H1 (cell line): ENCODE results near the gene PLCB4. TPM values are rescaled to one million over a fixed set of nuclear protein-coding genes. Genes with fewer than 3 reads are reported as not detected.

Source experiments
- CTCF ChIA-PET: fragments of 300-600 bp; sonication (Branson Sonifier 250); formaldehyde crosslinking; loops from one replicate; lab custom pipeline; 2021; ENCODE audit not compliant: partially characterized antibody; lab: Charles Lee
- POLR2A ChIA-PET: fragments of 300-600 bp; sonication (Branson Sonifier 250); formaldehyde crosslinking; loops from one replicate; lab custom pipeline; 2021; ENCODE audit warnings: inconsistent platforms; ENCODE audit not compliant: partially characterized antibody; lab: Charles Lee
- DNase-seq, 2 experiments: peaks; one replicate each; pipeline versions ENCODE4 v3.0.0 to v3.0.0-alpha.2; 2010 to 2022; ENCODE audit warnings: low spot score in 2 of 2, low read depth in 1 of 2, mixed read lengths in 1 of 2
- FAIRE-seq: peaks from 2 replicates; lab custom pipeline; 2011; peaks lifted over from hg19 to GRCh38; lab: Jason Lieb, UNC
- H2AFZ ChIP-seq: 2 replicates; pipeline ENCODE4 v1.8.1; 2012; ENCODE audit warnings: low read length, inconsistent platforms
- H2AK5ac ChIP-seq: 2 replicates; pipeline ENCODE4 v1.6.1; 2013; ENCODE audit warnings: low read depth, low read length
- H2BK120ac ChIP-seq: replicated peaks from 2 replicates; pipeline ENCODE3; 2013; ENCODE audit warnings: low read depth, low read length, inconsistent platforms
- H2BK12ac ChIP-seq: 2 replicates; pipeline ENCODE4 v1.6.1; 2013; ENCODE audit warnings: low read depth, low read length
- H2BK15ac ChIP-seq: 2 replicates; pipeline ENCODE4 v1.6.1; 2013; ENCODE audit warnings: low read length
- H2BK20ac ChIP-seq: 2 replicates; pipeline ENCODE4 v1.6.1; 2013; ENCODE audit warnings: low read length
- H2BK5ac ChIP-seq: 2 replicates; pipeline ENCODE4 v1.6.1; 2013; ENCODE audit warnings: low read depth, low read length
- H3K14ac ChIP-seq: 2 replicates; pipeline ENCODE4 v1.6.1; 2013; ENCODE audit warnings: inconsistent platforms; ENCODE audit not compliant: insufficient read length
- H3K18ac ChIP-seq: 2 replicates; pipeline ENCODE4 v1.6.1; 2013; ENCODE audit warnings: low read length; ENCODE audit errors: extremely low read depth
- H3K23ac ChIP-seq: 2 replicates; pipeline ENCODE4 v1.6.1; 2013; ENCODE audit warnings: inconsistent platforms; ENCODE audit not compliant: insufficient read length
- H3K23me2 ChIP-seq: 2 replicates; pipeline ENCODE4 v1.6.1; 2013; ENCODE audit warnings: low read depth, low read length
- H3K27ac ChIP-seq: 2 replicates; pipeline ENCODE4 v1.6.1; 2011; ENCODE audit warnings: low read depth, low read length, inconsistent platforms
- H3K27me3 ChIP-seq, 4 experiments: replicated peaks in 1 of 4; 1 replicate in 1 of 4; 2 replicates in 3 of 4; pipeline versions ENCODE4 v1.6.1 to v1.8.1; 2011 to 2013; ENCODE audit warnings: low read length in 3 of 4, mild to moderate bottlenecking in 3 of 4, inconsistent platforms in 2 of 4, mixed read lengths in 2 of 4, moderate library complexity in 1 of 4; ENCODE audit not compliant: control insufficient read depth in 3 of 4, insufficient read depth in 3 of 4; ENCODE audit errors: extremely low read depth in 1 of 4
- H3K36me3 ChIP-seq, 4 experiments: 2 replicates each; pipeline versions ENCODE4 v1.6.1 to v1.8.1; 2011 to 2013; ENCODE audit warnings: mild to moderate bottlenecking in 4 of 4, low read length in 3 of 4, moderate library complexity in 2 of 4, control low read depth in 1 of 4, inconsistent platforms in 1 of 4; ENCODE audit not compliant: insufficient read depth in 4 of 4, control insufficient read depth in 2 of 4
- H3K4ac ChIP-seq: replicated peaks from 2 replicates; pipeline ENCODE3; 2013; ENCODE audit warnings: low read length, low read depth, mixed read lengths, inconsistent platforms; ENCODE audit not compliant: insufficient read length
- H3K4me1 ChIP-seq, 4 experiments: replicated peaks in 1 of 4; 1 replicate in 1 of 4; 2 replicates in 3 of 4; pipeline versions ENCODE4 v1.6.1 to v1.8.1; 2011 to 2013; ENCODE audit warnings: low read length in 3 of 4, inconsistent platforms in 2 of 4, mixed read lengths in 1 of 4; ENCODE audit not compliant: insufficient read depth in 4 of 4, control insufficient read depth in 3 of 4
- H3K4me2 ChIP-seq, 2 experiments: 2 replicates each; pipeline versions ENCODE4 v1.6.1 to v1.8.1; 2011 to 2013; ENCODE audit warnings: low read depth in 2 of 2, low read length in 2 of 2, control low read depth in 1 of 2, inconsistent platforms in 1 of 2, mild to moderate bottlenecking in 1 of 2; ENCODE audit not compliant: insufficient read depth in 1 of 2
- H3K4me3 ChIP-seq, 4 experiments: fragments of 200-600, 300-600 bp in 1 of 4; sonication (generic), shearing (Covaris generic), sonication (Bioruptor Twin) in 1 of 4; 2 replicates each; pipeline versions ENCODE4 v1.5.1 to v1.8.1; 2011 to 2016; ENCODE audit warnings: low read length in 4 of 4, low read depth in 3 of 4, control low read depth in 2 of 4, inconsistent platforms in 2 of 4, mild to moderate bottlenecking in 2 of 4, mixed read lengths in 1 of 4, moderate library complexity in 1 of 4; ENCODE audit not compliant: insufficient read depth in 2 of 4; ENCODE audit errors: extremely low read depth in 1 of 4
- H3K56ac ChIP-seq: replicated peaks from 2 replicates; pipeline ENCODE3; 2013; ENCODE audit warnings: low read depth, mild to moderate bottlenecking, mixed read lengths, low read length, inconsistent platforms; ENCODE audit not compliant: insufficient read length
- H3K79me1 ChIP-seq: 2 replicates; pipeline ENCODE4 v1.6.1; 2013; ENCODE audit warnings: low read depth, low read length, control low read depth
- H3K79me2 ChIP-seq, 2 experiments: 2 replicates each; pipeline versions ENCODE4 v1.6.1 to v1.8.1; 2012 to 2013; ENCODE audit warnings: low read length in 2 of 2, mild to moderate bottlenecking in 2 of 2, inconsistent platforms in 1 of 2; ENCODE audit not compliant: insufficient read depth in 2 of 2, control insufficient read depth in 1 of 2
- H3K9ac ChIP-seq, 4 experiments: replicated peaks in 1 of 4; 1 replicate in 1 of 4; 2 replicates in 3 of 4; pipeline versions ENCODE4 v1.6.1 to v1.8.1; 2011 to 2013; ENCODE audit warnings: low read depth in 3 of 4, low read length in 3 of 4, control low read depth in 2 of 4, mild to moderate bottlenecking in 2 of 4, moderate library complexity in 2 of 4, inconsistent platforms in 1 of 4; ENCODE audit errors: extremely low read depth in 1 of 4
- H3K9me3 ChIP-seq, 2 experiments: 2 replicates each; pipeline versions ENCODE4 v1.6.1 to v1.8.1; 2012 to 2013; ENCODE audit warnings: mild to moderate bottlenecking in 2 of 2, moderate library complexity in 2 of 2, control low read depth in 1 of 2, inconsistent platforms in 1 of 2, low read depth in 1 of 2, low read length in 1 of 2, mixed read lengths in 1 of 2; ENCODE audit not compliant: insufficient read depth in 2 of 2
- H4K20me1 ChIP-seq, 2 experiments: replicated peaks in 1 of 2; 2 replicates each; pipeline versions ENCODE3 to v1.8.1; 2011 to 2013; ENCODE audit warnings: inconsistent platforms in 2 of 2, low read length in 2 of 2, mild to moderate bottlenecking in 1 of 2; ENCODE audit not compliant: insufficient read depth in 2 of 2, control insufficient read depth in 1 of 2
- H4K5ac ChIP-seq: 2 replicates; pipeline ENCODE4 v1.6.1; 2013; ENCODE audit warnings: low read length, low read depth, mixed read lengths, inconsistent platforms; ENCODE audit not compliant: insufficient read length
- H4K8ac ChIP-seq: 2 replicates; pipeline ENCODE4 v1.8.0; 2013; ENCODE audit warnings: mild to moderate bottlenecking, moderate library complexity, low read length, inconsistent platforms; ENCODE audit not compliant: insufficient read depth; ENCODE audit errors: extremely low read depth
- H4K91ac ChIP-seq: replicated peaks from 2 replicates; pipeline ENCODE3; 2013; ENCODE audit warnings: low read length, mixed read lengths, inconsistent platforms; ENCODE audit not compliant: insufficient read length
- CHD1 ChIP-seq: IDR thresholded peaks from 2 replicates; pipeline ENCODE4 v1.6.1; 2012; ENCODE audit warnings: low read depth, low read length, improper control_type of control experiment
- CHD2 ChIP-seq: IDR thresholded peaks from 2 replicates; pipeline ENCODE4 v1.6.1; 2012; ENCODE audit warnings: low read length, improper control_type of control experiment
- FOSL1 ChIP-seq: IDR thresholded peaks from 2 replicates; pipeline ENCODE4 v1.6.1; 2011; ENCODE audit warnings: mild to moderate bottlenecking, low read depth, low read length, moderate library complexity; ENCODE audit not compliant: insufficient read depth
- GTF2F1 ChIP-seq: IDR thresholded peaks from 2 replicates; pipeline ENCODE4 v1.6.1; 2012; ENCODE audit warnings: low read depth, low read length, improper control_type of control experiment, borderline replicate concordance
- MAFK ChIP-seq: IDR thresholded peaks from 2 replicates; pipeline ENCODE4 v1.6.1; 2012; ENCODE audit warnings: low read depth, mild to moderate bottlenecking, improper control_type of control experiment, low read length
- POU5F1 ChIP-seq: IDR thresholded peaks from 2 replicates; pipeline ENCODE4 v1.6.1; 2011; ENCODE audit warnings: low read depth, mild to moderate bottlenecking, low read length, moderate library complexity
- RAD21 ChIP-seq, 2 experiments: IDR thresholded peaks in 1 of 2; conservative IDR thresholded peaks in 1 of 2; 2 replicates each; pipeline ENCODE4 v1.6.1; 2011; ENCODE audit warnings: low read depth in 2 of 2, low read length in 2 of 2, improper control_type of control experiment in 1 of 2, inconsistent platforms in 1 of 2, mild to moderate bottlenecking in 1 of 2, moderate library complexity in 1 of 2
- SIRT6 ChIP-seq: IDR thresholded peaks from one replicate; pipeline ENCODE4 v1.7.1; 2012; ENCODE audit warnings: low read length, inconsistent platforms
- SIX5 ChIP-seq: IDR thresholded peaks from 2 replicates; pipeline ENCODE4 v1.6.1; 2011; ENCODE audit warnings: mild to moderate bottlenecking, low read depth, low read length
- SRF ChIP-seq: IDR thresholded peaks from 2 replicates; pipeline ENCODE4 v1.6.1; 2011; ENCODE audit warnings: mild to moderate bottlenecking, low read depth, low read length, moderate library complexity
- TAF1 ChIP-seq: IDR thresholded peaks from 2 replicates; pipeline ENCODE4 v1.6.1; 2011; ENCODE audit warnings: mild to moderate bottlenecking, low read depth, low read length
- WGBS, 2 experiments: shearing (Covaris generic) in 1 of 2; methylation state at CpG; one replicate each; pipeline versions ENCODE4 v1.1.6 to v1.1.7; 2013 to 2015; ENCODE audit warnings: low lambda C conversion rate in 2 of 2, mixed read lengths in 2 of 2, inconsistent platforms in 1 of 2, low coverage in 1 of 2, missing lambda C conversion rate in 1 of 2; ENCODE audit not compliant: insufficient replicate concordance in 2 of 2, insufficient coverage in 1 of 2, insufficient read length in 1 of 2; ENCODE audit errors: extremely low coverage in 1 of 2, missing lambda C conversion rate in 1 of 2; 5-methylcytosine and 5-hydroxymethylcytosine counted together
- polyA plus RNA-seq, 7 experiments: library from polyadenylated mRNA; depleted of rRNA in 3 of 7; stranded (reverse) in 5 of 7; unstranded in 2 of 7; fragments of >200 nt in 5 of 7; fragments of 200-250 nt in 2 of 7; gene quantifications; 1 replicate in 5 of 7; 2 replicates in 1 of 7; 4 replicates in 1 of 7; pipeline versions ENCODE4 v1.2.1 to v1.2.3, GENCODE V29; 2011 to 2013; ENCODE audit warnings: missing spikeins in 2 of 7, mixed read lengths in 2 of 7
- total RNA-seq: library from RNA; stranded (reverse); fragmentation: NEBNext Ultra II Directional; extraction: Animal tissue kit (Norgen Biotek cat#: 25700); gene quantifications from 2 replicates; pipeline ENCODE4 v1.2.1, GENCODE V29; 2021

The PLCB4 gene
- total and polyA plus RNA-seq, 2 of the 8 experiments (the other 6 are each of a cell fraction or from before 2014, with no cell fraction given) = 3.2 to 14.1 TPM

DNA sequence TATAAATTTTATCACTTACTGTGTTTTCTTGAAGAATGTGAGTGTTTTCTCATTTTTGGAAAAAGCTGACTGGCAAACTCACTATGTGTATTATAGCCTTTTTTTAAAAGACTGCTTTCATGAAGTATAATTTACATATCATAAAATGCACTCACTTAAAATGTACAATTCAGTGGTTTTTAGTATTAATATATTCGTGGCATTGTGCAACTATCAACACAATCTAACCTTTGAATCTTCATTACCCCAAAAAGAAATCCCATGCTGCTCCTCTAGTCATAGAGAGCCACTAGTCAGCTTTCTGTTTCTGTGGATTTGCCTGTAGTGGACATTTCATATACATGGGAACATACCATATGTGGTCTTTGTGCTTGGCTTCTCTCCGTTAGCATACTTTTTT, 143.8 kb downstream of the PLCB4 start:
- no peak overlapping the region for H3K56ac ChIP-seq
- DNase-seq (no peak), FAIRE-seq (no peak)
- no peaks in the 10 kb centered on the region; the same call in 1 of the 2 replicates for H3K23me2 ChIP-seq
- no peak overlapping the region for H3K27ac ChIP-seq
- H4K20me1 ChIP-seq = peaks cover 0 to 1% of the 10 kb centered on the region in 2 experiments
- H2AK5ac ChIP-seq = no peak overlapping the region
- H3K36me3 ChIP-seq = no peaks in the 10 kb centered on the region
- no peak overlapping the region for H3K18ac ChIP-seq
- H2AFZ ChIP-seq = no peak overlapping the region
- H2BK12ac ChIP-seq = no peak overlapping the region
- H3K9me3 ChIP-seq = no peaks in the 10 kb centered on the region
- no peak overlapping the region for H3K23ac ChIP-seq
- POLR2A ChIA-PET = no interaction called here
- no peak overlapping the region for H3K9ac ChIP-seq
- H3K27me3 ChIP-seq = no peaks in the 10 kb centered on the region
- CTCF ChIA-PET = interaction anchor here (1.6 kb wide), 1 partner anchor 359 kb away, joined by 4 read pairs; no protein-coding TSS in a partner anchor
- no peak overlapping the region for H2BK15ac ChIP-seq
- H3K79me2 ChIP-seq = no peaks in the 10 kb centered on the region
- H4K91ac ChIP-seq = no peak overlapping the region
- H2BK120ac ChIP-seq = no peak overlapping the region
- H3K4me1 ChIP-seq = no peaks in the 10 kb centered on the region
- WGBS, 2 experiments = 94% methylated on average over 2 of the region's 2 CpGs; no CpG with 5 or more reads in 1 of the 2 experiments
- H3K4me3 ChIP-seq = no peak overlapping the region
- H3K79me1 ChIP-seq = peaks cover 2% of the 10 kb centered on the region; the same call in 1 of the 2 replicates
- H2BK5ac ChIP-seq = no peak overlapping the region
- no peak overlapping the region for H2BK20ac ChIP-seq
- TF ChIP-seq TAF1 (no peak), SRF (no peak), RAD21 (IDR thresholded peaks at IDR 0.05 in 1 of 2, conservative IDR thresholded peaks at IDR 0.05 in 1 of 2; ENCODE audit: low read depth in 2 of 2, low read length in 2 of 2) (no peak), POU5F1 (no peak), SIRT6 (no peak), CHD1 (no peak), SIX5 (no peak), MAFK (no peak), CHD2 (no peak), GTF2F1 (no peak), FOSL1 (no peak)
- H4K8ac ChIP-seq = no peak overlapping the region
- H3K4ac ChIP-seq = no peak overlapping the region
- no peak overlapping the region for H3K4me2 ChIP-seq
- H3K14ac ChIP-seq = no peak overlapping the region
- H4K5ac ChIP-seq = no peak overlapping the region
